Prostate gland (tissue), 2 donors: ENCODE results near the gene POU2AF3.

Experiments
- POLR2A ChIP-seq: fragments of 450-650 bp; IDR thresholded peaks from one replicate; pipeline ENCODE4 v1.6.1; 2016; ENCODE audit warnings: antibody characterized with exemption, mild to moderate bottlenecking
- POLR2AphosphoS5 ChIP-seq: sonication (generic); formaldehyde crosslinking; IDR thresholded peaks from one replicate; pipeline ENCODE4 v1.6.1; 2017; ENCODE audit warnings: antibody characterized with exemption
- TF ChIP-seq, protein P1 (sequence below), 4 experiments: fragments of 200-600 bp in 2 of 4; fragments of 450-650 bp in 2 of 4; sonication (generic) in 2 of 4; IDR thresholded peaks; 1 replicate in 3 of 4; 2 replicates in 1 of 4; pipeline ENCODE4 v1.5.1; 2016 to 2019; ENCODE audit warnings: antibody characterized with exemption in 4 of 4, mild to moderate bottlenecking in 2 of 4, moderate library complexity in 2 of 4

DNA sequence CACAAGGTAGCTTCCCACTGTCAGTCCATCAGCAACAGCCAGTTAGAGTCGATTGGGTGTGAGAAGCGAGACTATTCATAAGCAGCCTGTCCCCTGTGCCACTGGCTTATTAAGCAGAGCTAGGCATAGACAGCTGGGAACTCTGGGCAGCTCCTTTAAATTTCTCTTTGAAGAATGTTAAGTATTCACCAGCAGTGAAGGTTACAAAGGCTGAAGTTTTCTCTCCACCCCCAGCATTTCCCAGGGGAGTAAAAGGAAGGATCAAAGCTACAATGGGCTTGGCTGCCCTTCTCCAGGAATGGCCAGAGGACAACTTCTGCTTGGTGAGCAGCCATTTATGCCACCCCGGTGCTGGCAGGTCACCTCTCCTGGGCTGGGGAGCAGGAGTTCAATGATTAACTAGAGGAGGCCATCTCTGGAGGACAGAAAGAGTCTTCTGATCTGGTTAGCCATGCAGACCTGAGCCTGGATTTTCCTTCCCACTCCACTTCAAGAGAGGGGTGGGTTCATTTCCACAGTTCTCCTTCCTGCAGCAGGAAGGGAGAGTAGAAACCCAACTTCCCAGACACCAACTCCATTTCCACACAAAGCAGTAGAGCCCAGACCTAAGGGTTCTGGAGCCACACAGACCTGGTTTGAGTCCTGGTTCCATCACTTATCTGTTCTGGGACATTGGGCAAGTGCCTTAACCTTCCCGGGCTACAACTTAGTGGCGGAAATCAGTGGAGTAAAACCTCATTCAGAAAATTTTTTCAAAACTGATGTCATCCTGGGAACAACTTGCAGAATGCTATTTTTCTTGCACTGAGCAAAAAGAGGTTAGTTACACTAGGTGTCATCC is 22.6 kb downstream of the POU2AF3 start:
- TF ChIP-seq, protein P1, sequence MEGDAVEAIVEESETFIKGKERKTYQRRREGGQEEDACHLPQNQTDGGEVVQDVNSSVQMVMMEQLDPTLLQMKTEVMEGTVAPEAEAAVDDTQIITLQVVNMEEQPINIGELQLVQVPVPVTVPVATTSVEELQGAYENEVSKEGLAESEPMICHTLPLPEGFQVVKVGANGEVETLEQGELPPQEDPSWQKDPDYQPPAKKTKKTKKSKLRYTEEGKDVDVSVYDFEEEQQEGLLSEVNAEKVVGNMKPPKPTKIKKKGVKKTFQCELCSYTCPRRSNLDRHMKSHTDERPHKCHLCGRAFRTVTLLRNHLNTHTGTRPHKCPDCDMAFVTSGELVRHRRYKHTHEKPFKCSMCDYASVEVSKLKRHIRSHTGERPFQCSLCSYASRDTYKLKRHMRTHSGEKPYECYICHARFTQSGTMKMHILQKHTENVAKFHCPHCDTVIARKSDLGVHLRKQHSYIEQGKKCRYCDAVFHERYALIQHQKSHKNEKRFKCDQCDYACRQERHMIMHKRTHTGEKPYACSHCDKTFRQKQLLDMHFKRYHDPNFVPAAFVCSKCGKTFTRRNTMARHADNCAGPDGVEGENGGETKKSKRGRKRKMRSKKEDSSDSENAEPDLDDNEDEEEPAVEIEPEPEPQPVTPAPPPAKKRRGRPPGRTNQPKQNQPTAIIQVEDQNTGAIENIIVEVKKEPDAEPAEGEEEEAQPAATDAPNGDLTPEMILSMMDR (IDR thresholded peaks at IDR 0.05) = no peak
- TF ChIP-seq POLR2A = no peak
- TF ChIP-seq POLR2AphosphoS5 = no peak
